NCI-H187 treated with DMSO at 0.1 percent for 48 hours (cell line): ENCODE results near the gene SYNDIG1.

Source experiments
- DNase-seq: peaks from one replicate; lab custom pipeline; 2025; lab: John Stamatoyannopoulos, UW

The SYNDIG1 gene

DNA sequence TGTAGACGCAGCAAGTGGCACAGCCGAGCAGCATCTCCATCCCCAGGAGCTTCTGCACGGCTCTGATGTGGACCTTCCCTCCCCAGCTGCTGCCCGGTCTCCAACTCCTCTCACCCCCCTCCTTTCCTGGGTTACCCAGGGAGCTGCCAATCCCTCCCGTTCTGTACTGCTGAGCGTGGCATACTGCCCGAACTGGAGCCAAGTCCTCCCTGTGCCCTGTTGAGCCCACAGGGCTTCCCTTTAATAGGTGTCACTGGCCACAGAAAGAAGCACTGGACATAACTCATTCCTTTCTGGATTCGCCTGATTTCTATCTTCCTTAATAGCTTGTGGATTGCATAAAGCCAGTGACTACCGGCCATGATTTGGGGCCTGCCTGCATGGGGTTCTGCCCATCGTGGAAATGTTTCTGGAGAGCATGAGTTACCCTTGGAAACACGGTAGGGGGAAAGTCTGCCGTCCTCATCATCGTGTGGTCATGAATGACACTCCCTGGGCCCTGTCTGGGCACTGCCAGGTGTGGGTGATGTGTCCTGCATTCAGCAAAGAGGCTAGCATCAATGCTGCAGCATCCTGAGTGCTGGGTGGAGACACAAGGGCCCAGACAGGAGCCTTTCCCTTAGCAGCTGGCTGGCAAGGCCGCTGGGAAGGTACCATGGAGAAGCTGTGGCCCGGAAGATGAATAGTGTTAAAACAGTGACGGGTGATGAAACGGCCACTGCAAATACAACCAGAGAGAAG is 189.7 kb downstream of the SYNDIG1 start:
- DNase-seq: no peak

DNA sequence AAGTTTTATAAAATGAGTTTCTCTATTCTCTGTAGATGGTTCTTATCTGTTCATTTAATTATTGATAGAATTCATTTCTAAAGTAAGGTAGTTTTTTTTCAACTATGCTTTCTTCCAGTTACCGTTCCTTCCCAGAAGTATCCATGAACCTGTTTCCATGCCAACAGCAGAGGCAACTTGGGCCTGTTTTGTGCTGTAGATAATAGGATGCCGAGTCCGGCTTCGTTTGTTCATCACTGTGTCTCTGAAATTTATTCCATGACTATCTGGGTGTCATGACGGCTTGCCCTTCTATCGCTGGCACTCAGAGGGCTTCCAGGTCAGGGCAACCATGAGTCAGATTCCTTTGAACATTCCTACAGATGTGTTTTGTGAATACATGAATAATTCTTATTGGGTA is 190.4 kb downstream of the SYNDIG1 start:
- no peak for DNase-seq

- DNase-seq: no peak
Observed at GRCh38 chr20:24660651-24661050, 191.2 kb downstream of the SYNDIG1 start.

GRCh38 chr20:24661255-24661654 is 191.8 kb downstream of the SYNDIG1 start:
- DNase-seq: no peak

- no peak for DNase-seq
Observed at GRCh38 chr20:24662322-24662721, 192.9 kb downstream of the SYNDIG1 start.

- DNase-seq: no peak
Observed at GRCh38 chr20:24662752-24663365, 193.4 kb downstream of the SYNDIG1 start.

- DNase-seq: no peak
Observed at GRCh38 chr20:24663496-24663895, 194.1 kb downstream of the SYNDIG1 start.

DNA sequence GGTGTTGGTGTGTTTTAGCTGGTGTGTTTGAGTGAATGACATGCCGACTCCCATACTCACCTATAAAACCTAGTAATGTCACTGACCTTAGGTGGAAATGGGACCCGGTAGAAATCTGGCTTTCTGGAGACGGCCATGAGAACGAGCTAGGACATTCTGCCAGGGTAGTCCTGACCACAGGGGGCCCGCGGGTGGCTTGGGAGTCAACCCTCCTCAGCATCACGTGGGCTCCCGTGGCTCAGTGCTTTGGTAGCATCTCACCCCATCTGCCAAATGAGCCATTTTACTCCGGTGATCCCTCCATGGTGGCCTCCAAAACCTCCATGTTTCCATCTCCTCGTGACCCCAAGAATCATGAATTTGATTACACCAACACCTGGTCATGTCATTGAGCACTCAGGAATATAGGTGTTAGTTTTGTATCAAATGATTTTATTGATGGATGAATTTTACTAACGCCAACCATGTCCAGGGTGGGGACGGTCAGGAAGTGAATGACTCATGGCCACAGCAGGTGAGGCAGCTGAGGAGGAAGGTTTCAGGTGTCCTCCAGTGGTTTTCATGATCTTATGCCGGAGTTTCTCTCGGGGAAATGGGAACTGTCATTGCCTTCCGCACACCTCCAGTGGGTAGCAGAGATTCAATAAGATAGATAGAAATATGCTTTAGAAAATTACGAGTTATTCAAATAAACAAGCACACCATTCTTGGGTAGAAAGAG is 195.0 kb downstream of the SYNDIG1 start:
- DNase-seq: no peak

GRCh38 chr20:24665196-24665595 is 195.8 kb downstream of the SYNDIG1 start:
- no peak for DNase-seq

- no peak for DNase-seq
Observed at GRCh38 chr20:24665741-24666191, 196.3 kb downstream of the SYNDIG1 start.

- no peak for DNase-seq
Observed at GRCh38 chr20:24667689-24668383, 198.4 kb downstream of the SYNDIG1 start.

DNA sequence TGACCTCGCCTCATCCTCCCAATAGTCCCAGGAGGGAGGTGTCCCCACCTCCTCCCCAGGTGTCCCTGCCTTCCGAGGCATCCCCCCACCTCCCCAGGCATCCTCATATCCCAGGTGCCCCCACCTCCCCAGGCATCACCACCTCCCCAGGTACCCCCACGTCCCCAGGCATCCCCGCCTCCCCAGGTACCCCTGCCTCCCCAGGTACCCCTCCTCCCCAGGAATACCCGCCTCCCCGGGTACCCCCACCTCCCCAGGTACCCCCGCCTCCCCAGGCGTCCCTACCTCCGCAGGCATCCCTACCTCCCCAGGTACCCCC is 198.9 kb downstream of the SYNDIG1 start:
- no peak for DNase-seq

DNA sequence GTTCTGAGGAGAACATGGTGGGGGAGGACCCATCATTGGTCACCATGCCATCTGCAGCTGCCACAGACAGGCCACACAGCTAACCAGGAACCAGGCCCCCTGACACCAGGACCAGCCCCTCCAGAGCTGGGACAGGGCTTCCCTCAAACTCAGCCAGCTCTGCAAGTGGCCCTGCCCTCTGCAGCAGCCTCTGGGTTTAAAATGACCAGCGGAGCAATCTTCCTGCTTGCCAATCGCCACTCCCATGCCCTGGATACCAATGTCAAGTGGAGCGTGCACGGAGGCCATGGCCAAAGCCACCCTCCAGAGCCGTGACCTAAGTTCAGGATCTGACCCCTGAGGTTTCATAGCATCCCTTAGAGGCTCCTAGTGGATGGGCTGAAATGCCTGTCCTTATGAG is 199.4 kb downstream of the SYNDIG1 start:
- no peak for DNase-seq

GRCh38 chr20:24669701-24670100 is 200.3 kb downstream of the SYNDIG1 start:
- DNase-seq: no peak

GRCh38 chr20:24670341-24670872 is 201.0 kb downstream of the SYNDIG1 start:
- DNase-seq: no peak

DNA sequence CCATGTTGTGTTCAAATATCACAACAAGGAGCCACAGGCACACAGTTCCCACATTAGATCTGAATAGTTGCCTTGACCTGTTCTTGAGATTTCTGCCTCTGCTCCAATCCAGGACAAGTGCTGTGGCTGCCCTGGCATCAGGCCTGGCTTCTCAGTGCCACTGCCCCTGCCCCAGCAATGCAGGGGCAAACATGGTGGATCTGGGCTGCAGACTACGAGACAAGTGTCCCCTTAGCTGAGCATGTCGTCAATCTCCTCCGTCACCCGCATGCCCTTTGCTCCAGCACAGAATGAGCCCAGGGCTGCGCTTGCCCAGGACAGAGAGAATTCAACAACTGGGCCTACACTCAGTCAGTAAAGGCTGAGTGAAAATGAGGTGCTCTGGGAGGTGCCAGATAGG is 201.6 kb downstream of the SYNDIG1 start:
- no peak for DNase-seq

- no peak for DNase-seq
Observed at GRCh38 chr20:24672181-24672880, 202.9 kb downstream of the SYNDIG1 start.

GRCh38 chr20:24672886-24673677 is 203.7 kb downstream of the SYNDIG1 start:
- no peak for DNase-seq

DNA sequence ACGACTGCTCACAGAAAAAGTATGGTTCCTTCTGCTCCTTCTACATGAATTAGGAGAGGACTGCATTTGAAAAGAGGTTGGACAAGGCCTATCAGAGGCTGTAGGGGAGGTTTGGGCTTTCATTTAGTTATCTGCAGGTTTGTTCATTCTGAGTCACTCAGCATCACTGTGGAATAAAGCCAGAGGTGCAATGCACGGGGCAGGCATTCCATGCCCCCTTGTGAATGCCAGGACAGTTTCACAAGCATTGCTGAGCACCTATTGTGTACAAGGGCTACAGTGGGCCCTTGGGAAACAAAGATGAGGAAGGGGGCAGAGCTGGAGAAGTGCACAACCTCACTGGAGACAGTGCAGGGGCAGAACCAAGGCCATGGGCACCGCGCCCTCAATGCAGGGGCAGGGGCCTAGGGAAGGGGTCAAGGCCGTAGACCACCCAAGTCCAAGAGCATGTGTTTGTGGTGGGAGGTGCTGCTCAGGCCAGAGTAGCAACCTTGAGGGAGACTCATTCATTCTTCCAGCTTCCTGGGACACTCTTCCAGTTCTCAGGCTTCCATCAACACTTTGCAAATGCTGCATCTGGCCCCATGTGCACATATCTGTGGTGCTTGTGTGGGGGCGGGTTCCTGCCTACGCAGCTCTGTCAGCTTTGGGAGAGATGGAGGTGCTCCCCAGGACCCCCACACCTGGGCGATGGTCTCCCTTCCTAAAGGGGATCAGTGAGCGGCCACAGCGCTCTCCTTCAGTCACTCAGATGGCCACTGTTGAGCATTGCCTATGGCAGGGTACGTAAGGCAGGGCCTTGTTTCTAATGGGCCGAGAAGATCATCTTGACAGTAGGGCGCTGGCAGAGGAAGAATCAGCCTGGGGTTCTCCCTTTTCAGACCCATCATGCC is 204.5 kb downstream of the SYNDIG1 start:
- no peak for DNase-seq
